ENCODE results near the gene SPEG. TPM values are rescaled to one million over a fixed set of nuclear protein-coding genes. Genes with fewer than 3 reads are reported as not detected.

SPEG gene
- total and polyA plus RNA-seq, 2 of the 8 experiments (the other 6 are each of a cell fraction or from before 2014, with no cell fraction given), result 19.9 to 32.0 TPM

DNA sequence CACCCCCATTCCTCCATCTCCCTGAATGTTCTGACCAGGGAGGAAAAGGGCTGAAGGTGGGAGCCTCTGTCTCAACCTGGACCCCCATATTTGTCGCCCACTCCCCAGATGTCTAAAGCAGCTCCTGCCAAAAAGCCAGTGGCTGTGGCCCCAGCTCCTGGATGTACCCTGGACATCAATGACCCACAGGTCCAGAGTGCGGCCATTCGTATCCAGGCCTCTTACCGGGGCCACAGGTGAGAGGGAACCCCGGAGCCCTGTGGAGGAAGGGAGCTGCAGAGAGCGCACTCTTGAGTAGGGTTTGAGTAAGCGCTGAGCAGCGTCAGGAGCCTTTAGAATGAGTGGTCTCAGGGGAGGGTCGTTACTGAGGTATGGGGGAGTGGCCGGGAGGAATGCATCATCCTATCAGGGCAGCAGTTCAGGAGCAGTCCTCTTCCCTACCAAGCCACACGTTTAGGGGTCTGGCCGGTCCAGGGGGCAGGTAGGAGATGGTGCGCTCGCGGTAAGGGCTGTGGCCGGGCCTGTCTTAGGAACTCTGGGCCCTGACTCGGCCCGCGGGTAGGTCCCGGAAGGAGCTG lies 61.7 kb downstream of the SPEG start (continued):
- TF ChIP-seq RBBP5 (IDR thresholded peaks at IDR 0.05; ENCODE audit: borderline replicate concordance, low read depth, low read length), result no peak
